IMR-90 (cell line): ENCODE results near the gene PPP1R2. TPM values are rescaled to one million over a fixed set of nuclear protein-coding genes. Genes with fewer than 3 reads are reported as not detected.

ENCODE experiments used
- ATAC-seq: fragments of 200-7000 bp; cut with Tn5 transposase; 2 replicates; pipeline ENCODE4 v1.9.1; 2020; ENCODE audit warnings: low read depth, mild to moderate bottlenecking, moderate library complexity
- BruUV-seq: library from RNA; stranded (reverse); fragments of 400-500 nt; replicated peaks from 2 replicates; lab custom pipeline; 2021; lab: Mats Ljungman, UMichigan
- CTCF ChIA-PET: fragments of 300-600 bp; formaldehyde crosslinking; extraction: SDS; loops from one replicate; lab custom pipeline; 2021; ENCODE audit warnings: antibody characterized with exemption; lab: Yijun Ruan, JAX
- POLR2A ChIA-PET: fragments of 300-600 bp; sonication (Branson Sonifier 250); formaldehyde crosslinking; loops from one replicate; lab custom pipeline; 2022; ENCODE audit warnings: antibody characterized with exemption; ENCODE audit not compliant: unreplicated experiment; lab: Charles Lee
- DNase-seq: peaks from one replicate; pipeline ENCODE4 v3.0.0; 2013
- H2AFZ ChIP-seq: replicated peaks from 2 replicates; pipeline ENCODE3; 2013; ENCODE audit warnings: low read length, mild to moderate bottlenecking; ENCODE audit not compliant: poor library complexity
- H2AK5ac ChIP-seq: 2 replicates; pipeline ENCODE4 v1.6.1; 2013; ENCODE audit warnings: low read depth, low read length, inconsistent platforms
- H2AK9ac ChIP-seq: replicated peaks from 2 replicates; pipeline ENCODE3; 2013; ENCODE audit warnings: mild to moderate bottlenecking, low read depth, low read length, moderate library complexity; ENCODE audit not compliant: poor library complexity
- H2BK120ac ChIP-seq: 2 replicates; pipeline ENCODE4 v1.6.1; 2013; ENCODE audit warnings: low read depth, low read length, inconsistent platforms
- H2BK15ac ChIP-seq: 3 replicates; pipeline ENCODE4 v1.6.1; 2013; ENCODE audit warnings: low read depth, low read length, inconsistent platforms
- H2BK20ac ChIP-seq: 2 replicates; pipeline ENCODE4 v1.6.1; 2013; ENCODE audit warnings: low read depth, mild to moderate bottlenecking, inconsistent platforms, low read length, moderate library complexity
- H2BK5ac ChIP-seq: 2 replicates; pipeline ENCODE4 v1.6.1; 2013; ENCODE audit warnings: mild to moderate bottlenecking, low read depth, low read length, inconsistent platforms; ENCODE audit not compliant: poor library complexity, severe bottlenecking
- H3K14ac ChIP-seq: replicated peaks from 2 replicates; pipeline ENCODE4 v1.6.1; 2013; ENCODE audit warnings: low read depth, low read length, inconsistent platforms
- H3K18ac ChIP-seq: 2 replicates; pipeline ENCODE4 v1.6.1; 2013; ENCODE audit warnings: low read depth, low read length, control low read depth
- H3K23ac ChIP-seq: 2 replicates; pipeline ENCODE4 v1.6.1; 2013; ENCODE audit warnings: low read depth, low read length, inconsistent platforms
- H3K27ac ChIP-seq: 2 replicates; pipeline ENCODE4 v1.5.1; 2013; ENCODE audit warnings: mild to moderate bottlenecking, control low read depth, low read length; ENCODE audit not compliant: insufficient read depth
- H3K27me3 ChIP-seq: 2 replicates; pipeline ENCODE4 v1.6.1; 2013; ENCODE audit warnings: low read length; ENCODE audit not compliant: control insufficient read depth, insufficient read depth
- H3K36me3 ChIP-seq: 2 replicates; pipeline ENCODE4 v1.6.1; 2013; ENCODE audit warnings: low read length, mixed read lengths; ENCODE audit not compliant: control insufficient read depth, insufficient read depth
- H3K4ac ChIP-seq: 2 replicates; pipeline ENCODE4 v1.6.1; 2013; ENCODE audit warnings: low read depth, low read length, inconsistent platforms
- H3K4me1 ChIP-seq: 2 replicates; pipeline ENCODE4 v1.6.1; 2013; ENCODE audit warnings: low read length, mixed read lengths; ENCODE audit not compliant: control insufficient read depth, insufficient read depth
- H3K4me2 ChIP-seq: 2 replicates; pipeline ENCODE4 v1.6.1; 2013; ENCODE audit warnings: low read depth, mild to moderate bottlenecking, control low read depth, low read length, moderate library complexity
- H3K4me3 ChIP-seq: 2 replicates; pipeline ENCODE4 v1.5.1; 2013; ENCODE audit warnings: low read depth, mild to moderate bottlenecking, control low read depth, low read length, moderate library complexity; ENCODE audit not compliant: insufficient read depth
- H3K56ac ChIP-seq: 2 replicates; pipeline ENCODE4 v1.6.1; 2013; ENCODE audit warnings: low read length, inconsistent platforms; ENCODE audit not compliant: insufficient read depth; ENCODE audit errors: extremely low read depth
- H3K79me1 ChIP-seq, 2 experiments: 2 replicates each; pipeline ENCODE4 v1.6.1; 2013; ENCODE audit warnings: low read length in 2 of 2, inconsistent platforms in 1 of 2, low read depth in 1 of 2
- H3K9ac ChIP-seq: 2 replicates; pipeline ENCODE4 v1.6.1; 2013; ENCODE audit warnings: low read depth, low read length, control low read depth
- H3K9me1 ChIP-seq: 2 replicates; pipeline ENCODE4 v1.6.1; 2013; ENCODE audit warnings: low read length, inconsistent platforms; ENCODE audit not compliant: insufficient read depth
- H3K9me3 ChIP-seq: 2 replicates; pipeline ENCODE4 v1.6.1; 2013; ENCODE audit warnings: low read length; ENCODE audit not compliant: control insufficient read depth, insufficient read depth
- H4K20me1 ChIP-seq: 2 replicates; pipeline ENCODE4 v1.6.1; 2013; ENCODE audit warnings: low read length, inconsistent platforms; ENCODE audit not compliant: insufficient read depth
- H4K5ac ChIP-seq: 2 replicates; pipeline ENCODE4 v1.6.1; 2013; ENCODE audit warnings: mild to moderate bottlenecking, low read depth, low read length, control low read depth
- H4K8ac ChIP-seq, 2 experiments: 2 replicates each; pipeline ENCODE4 v1.6.1; 2013; ENCODE audit warnings: low read depth in 2 of 2, low read length in 2 of 2, control low read depth in 1 of 2, inconsistent platforms in 1 of 2
- H4K91ac ChIP-seq: 2 replicates; pipeline ENCODE4 v1.6.1; 2013; ENCODE audit warnings: low read depth, low read length, inconsistent platforms; ENCODE audit not compliant: insufficient read depth
- BHLHE40 ChIP-seq: fragments of 150-350 bp; IDR thresholded peaks from 2 replicates; pipeline ENCODE4 v1.6.1; 2016; ENCODE audit warnings: mild to moderate bottlenecking, low read depth, low read length
- CEBPB ChIP-seq: IDR thresholded peaks from 2 replicates; pipeline ENCODE4 v1.6.1; 2012; ENCODE audit warnings: low read depth, low read length, improper control_type of control experiment
- CTCF ChIP-seq: conservative IDR thresholded peaks from 2 replicates; pipeline ENCODE4 v1.5.1; 2012; ENCODE audit warnings: mild to moderate bottlenecking, low read depth, low read length, improper control_type of control experiment
- FOS ChIP-seq: fragments of 150-350 bp; IDR thresholded peaks from 2 replicates; pipeline ENCODE4 v1.6.1; 2016; ENCODE audit warnings: low read depth, low read length
- MAFK ChIP-seq: IDR thresholded peaks from 2 replicates; pipeline ENCODE4 v1.6.1; 2012; ENCODE audit warnings: low read depth, low read length, improper control_type of control experiment
- MXI1 ChIP-seq: IDR thresholded peaks from 2 replicates; pipeline ENCODE4 v1.6.1; 2012; ENCODE audit warnings: low read depth, mild to moderate bottlenecking, low read length, moderate library complexity, borderline replicate concordance
- NFE2L2 ChIP-seq: fragments of 150-350 bp; IDR thresholded peaks from 2 replicates; pipeline ENCODE4 v1.6.1; 2016; ENCODE audit warnings: low read depth, mild to moderate bottlenecking, low read length
- RAD21 ChIP-seq: IDR thresholded peaks from 2 replicates; pipeline ENCODE4 v1.6.1; 2012; ENCODE audit warnings: low read length, improper control_type of control experiment
- RCOR1 ChIP-seq: IDR thresholded peaks from 2 replicates; pipeline ENCODE4 v1.6.1; 2012; ENCODE audit warnings: mild to moderate bottlenecking, low read length, improper control_type of control experiment; ENCODE audit not compliant: insufficient replicate concordance
- RFX5 ChIP-seq: IDR thresholded peaks from 2 replicates; pipeline ENCODE4 v1.8.0; 2012; ENCODE audit warnings: low read depth, mild to moderate bottlenecking, low read length, moderate library complexity
- SMC3 ChIP-seq: fragments of 150-350 bp; IDR thresholded peaks from 2 replicates; pipeline ENCODE4 v1.6.1; 2016; ENCODE audit warnings: low read depth, mild to moderate bottlenecking, antibody characterized with exemption, low read length, moderate library complexity
- USF2 ChIP-seq: fragments of 150-350 bp; IDR thresholded peaks from 2 replicates; pipeline ENCODE4 v1.6.1; 2017; ENCODE audit warnings: mild to moderate bottlenecking, antibody characterized with exemption, low read length, low read depth
- WGBS, 2 experiments: methylation state at CpG; one replicate each; pipeline versions ENCODE4 v1.1.5 to v1.1.7; 2013; ENCODE audit warnings: missing lambda C conversion rate in 2 of 2; ENCODE audit not compliant: insufficient read length in 1 of 2; ENCODE audit errors: extremely low coverage in 2 of 2; 5-methylcytosine and 5-hydroxymethylcytosine counted together
- dilution Hi-C: fragments of 300-500 bp; cut with HindIII; formaldehyde crosslinking; loops from one replicate; pipeline ENCODE4 v1.14.3; 2018; ENCODE audit warnings: low sequenced_read_pairs; ENCODE audit not compliant: unreplicated experiment
- in situ Hi-C: fragments of 300-500 bp; cut with MboI; formaldehyde crosslinking; loops from 3 replicates; pipeline ENCODE4 v1.14.3; 2019; ENCODE audit warnings: low sequenced_read_pairs, inconsistent platforms, mixed read lengths
- intact Hi-C: fragments of 100-400 bp; cut with micrococcal nuclease; formaldehyde crosslinking; loops from 2 replicates; pipeline ENCODE4 v1.10.0; 2022
- polyA plus RNA-seq, 3 experiments: library from polyadenylated mRNA; depleted of rRNA; stranded (reverse); fragments of >200 nt; gene quantifications; 2 replicates each; pipeline ENCODE4 v1.2.3, GENCODE V29; 2012; ENCODE audit warnings: low replicate concordance in 1 of 3
- total RNA-seq: library from RNA; depleted of rRNA; stranded (reverse); fragments of >200 nt; gene quantifications from 2 replicates; pipeline ENCODE4 v1.2.3, GENCODE V29; 2012

Gene PPP1R2
- total and polyA plus RNA-seq, 2 of the 4 experiments (the other 2 are of a cell fraction) = 9.2 to 36.0 TPM

- no peak overlapping the region for H3K9ac ChIP-seq
- no peak overlapping the region for H4K91ac ChIP-seq
- TF ChIP-seq RAD21 (peak; percentile 32; the same call in 1 of the 2 replicates), RCOR1 (no peak), BHLHE40 (no peak), CEBPB (no peak), NFE2L2 (no peak), MAFK (no peak), FOS (no peak), USF2 (no peak), SMC3 (no peak), MXI1 (no peak), CTCF (peak; percentile 33), RFX5 (no peak)
- H3K18ac ChIP-seq = no peak overlapping the region
- no peak overlapping the region for H3K4me2 ChIP-seq
- no peak overlapping the region for H3K56ac ChIP-seq
- no peak overlapping the region for H2BK15ac ChIP-seq
- no TSS peak for BruUV-seq
- H2BK5ac ChIP-seq = no peak overlapping the region
- no peak overlapping the region for H2BK120ac ChIP-seq
- H3K4ac ChIP-seq = no peak overlapping the region
- ATAC-seq (no peak), DNase-seq (peak; percentile 21)
- no peak overlapping the region for H4K5ac ChIP-seq
- in situ Hi-C loops (no loop called here), intact Hi-C loops (no loop called here), dilution Hi-C loops (no loop called here)
- peaks cover 30% of the 10 kb centered on the region for H3K27me3 ChIP-seq
- no peaks in the 10 kb centered on the region for H3K9me1 ChIP-seq
- H2AK9ac ChIP-seq = no peak overlapping the region
- ChIA-PET CTCF (no interaction called here), POLR2A (interaction anchor here (0.5 kb wide), 1 partner anchor 11 kb away, joined by 5 read pairs; no protein-coding TSS in a partner anchor)
- H4K20me1 ChIP-seq = no peaks in the 10 kb centered on the region
- peaks cover 5% of the 10 kb centered on the region; the same call in 1 of the 2 replicates for H3K9me3 ChIP-seq
- WGBS, 2 experiments = no CpG with 5 or more reads among the region's 3 CpGs
- H3K23ac ChIP-seq = no peak overlapping the region
- H3K14ac ChIP-seq = no peak overlapping the region
- no peak overlapping the region for H2AK5ac ChIP-seq
- H2BK20ac ChIP-seq = no peak overlapping the region
- no peaks in the 10 kb centered on the region for H3K4me1 ChIP-seq
- H4K8ac ChIP-seq = no peak overlapping the region
- no peak overlapping the region for H3K27ac ChIP-seq
- no peak overlapping the region for H2AFZ ChIP-seq
- no peak overlapping the region for H3K4me3 ChIP-seq
- H3K36me3 ChIP-seq = no peaks in the 10 kb centered on the region
- no peaks in the 10 kb centered on the region for H3K79me1 ChIP-seq
Measured at GRCh38 chr3:195558602-195559001, 15.5 kb upstream of the PPP1R2 start.
